Trophoblast cell (in vitro differentiated cells and primary cell): ENCODE measurements around the gene CCR3.

Source experiments
- DNase-seq, 2 donors: peaks; one replicate each; pipeline ENCODE4 v3.0.0-alpha.2; 2016
- H2AFZ ChIP-seq: 2 replicates; pipeline ENCODE4 v1.6.1; 2013; ENCODE audit warnings: low read length, moderate library complexity, mild to moderate bottlenecking; ENCODE audit not compliant: insufficient read depth, poor library complexity
- H2AK5ac ChIP-seq: 2 replicates; pipeline ENCODE4 v1.6.1; 2013; ENCODE audit warnings: mild to moderate bottlenecking, low read length
- H2BK120ac ChIP-seq: 2 replicates; pipeline ENCODE4 v1.6.1; 2013; ENCODE audit warnings: low read length, mild to moderate bottlenecking, moderate library complexity; ENCODE audit not compliant: insufficient read depth, poor library complexity
- H2BK12ac ChIP-seq: 2 replicates; pipeline ENCODE4 v1.6.1; 2013; ENCODE audit warnings: mild to moderate bottlenecking, low read length, moderate library complexity
- H2BK5ac ChIP-seq: 2 replicates; pipeline ENCODE4 v1.6.1; 2013; ENCODE audit warnings: low read length, low read depth, moderate library complexity, mild to moderate bottlenecking; ENCODE audit not compliant: poor library complexity
- H3K14ac ChIP-seq: 2 replicates; pipeline ENCODE4 v1.6.1; 2013; ENCODE audit warnings: mild to moderate bottlenecking, low read length
- H3K18ac ChIP-seq: 2 replicates; pipeline ENCODE4 v1.6.1; 2013; ENCODE audit warnings: mild to moderate bottlenecking, low read length
- H3K23ac ChIP-seq: 2 replicates; pipeline ENCODE4 v1.6.1; 2013; ENCODE audit warnings: low read length
- H3K27ac ChIP-seq: 2 replicates; pipeline ENCODE4 v1.5.1; 2013; ENCODE audit warnings: low read depth, mild to moderate bottlenecking, inconsistent platforms, low read length, moderate library complexity
- H3K27me3 ChIP-seq: 2 replicates; pipeline ENCODE4 v1.6.1; 2013; ENCODE audit warnings: inconsistent platforms, mild to moderate bottlenecking, low read length, moderate library complexity; ENCODE audit not compliant: insufficient read depth
- H3K36me3 ChIP-seq, 2 experiments: 1 replicate in 1 of 2; 2 replicates in 1 of 2; pipeline ENCODE4 v1.6.1; 2013; ENCODE audit warnings: low read length in 2 of 2, mild to moderate bottlenecking in 2 of 2, moderate library complexity in 1 of 2; ENCODE audit not compliant: insufficient read depth in 2 of 2, control insufficient read depth in 1 of 2
- H3K4ac ChIP-seq: 2 replicates; pipeline ENCODE4 v1.6.1; 2013; ENCODE audit warnings: low read depth, mild to moderate bottlenecking, low read length, moderate library complexity
- H3K4me1 ChIP-seq, 2 experiments: 1 replicate in 1 of 2; 2 replicates in 1 of 2; pipeline ENCODE4 v1.6.1; 2013; ENCODE audit warnings: low read length in 2 of 2, mild to moderate bottlenecking in 2 of 2, moderate library complexity in 1 of 2; ENCODE audit not compliant: insufficient read depth in 2 of 2, control insufficient read depth in 1 of 2
- H3K4me2 ChIP-seq: 2 replicates; pipeline ENCODE4 v1.6.1; 2013; ENCODE audit warnings: inconsistent platforms, mild to moderate bottlenecking, low read length, moderate library complexity
- H3K4me3 ChIP-seq: 2 replicates; pipeline ENCODE4 v1.5.1; 2013; ENCODE audit warnings: mild to moderate bottlenecking, low read depth, low read length, inconsistent platforms
- H3K79me1 ChIP-seq: one replicate; pipeline ENCODE4 v1.6.1; 2013; ENCODE audit warnings: low read length
- H3K79me2 ChIP-seq: 2 replicates; pipeline ENCODE4 v1.6.1; 2013; ENCODE audit warnings: low read length, mild to moderate bottlenecking; ENCODE audit not compliant: control insufficient read depth, insufficient read depth, poor library complexity
- H3K9ac ChIP-seq: 2 replicates; pipeline ENCODE4 v1.6.1; 2013; ENCODE audit warnings: mild to moderate bottlenecking, low read length
- H3K9me3 ChIP-seq: 2 replicates; pipeline ENCODE4 v1.6.1; 2013; ENCODE audit warnings: low read depth, mild to moderate bottlenecking, control low read depth, inconsistent platforms, low read length; ENCODE audit not compliant: insufficient read depth
- H4K12ac ChIP-seq: 2 replicates; pipeline ENCODE4 v1.6.1; 2013; ENCODE audit warnings: low read depth, mild to moderate bottlenecking, low read length, moderate library complexity
- H4K8ac ChIP-seq: 2 replicates; pipeline ENCODE4 v1.6.1; 2013; ENCODE audit warnings: low read depth, mild to moderate bottlenecking, low read length, moderate library complexity
- H4K91ac ChIP-seq: one replicate; pipeline ENCODE4 v1.6.1; 2013; ENCODE audit warnings: low read depth, mild to moderate bottlenecking, low read length, moderate library complexity
- WGBS: extraction: QIAGEN DNeasy Blood & Tissue Kit; methylation state at CpG from one replicate; pipeline ENCODE4 v1.1.7; 2013; ENCODE audit warnings: missing lambda C conversion rate; ENCODE audit not compliant: insufficient read length, insufficient coverage; ENCODE audit errors: extremely low coverage; 5-methylcytosine and 5-hydroxymethylcytosine counted together

CCR3 gene

GRCh38 chr3:46286947-46287565 lies 44.8 kb downstream of the CCR3 start:
- Histone ChIP-seq H4K12ac (no peak overlapping the region), H2BK5ac (no peak overlapping the region), H3K9me3 (no peaks in the 10 kb centered on the region), H3K4me1 (no peaks in the 10 kb centered on the region), H3K27ac (no peak overlapping the region), H3K14ac (no peak overlapping the region), H3K79me1 (no peaks in the 10 kb centered on the region), H3K23ac (no peak overlapping the region), H2AK5ac (no peak overlapping the region), H2BK120ac (no peak overlapping the region), H3K9ac (no peak overlapping the region), H4K8ac (no peak overlapping the region), H2BK12ac (no peak overlapping the region), H3K36me3 (no peaks in the 10 kb centered on the region), H3K4me2 (no peak overlapping the region), H3K27me3 (no peaks in the 10 kb centered on the region), H3K4me3 (no peak overlapping the region), H4K91ac (no peak overlapping the region), H2AFZ (no peak overlapping the region), H3K4ac (no peak overlapping the region), H3K79me2 (no peaks in the 10 kb centered on the region), H3K18ac (no peak overlapping the region)
- WGBS = no CpG with 5 or more reads among the region's 5 CpGs
- no peak for DNase-seq

GRCh38 chr3:46289551-46289950 lies 47.3 kb downstream of the CCR3 start:
- Histone ChIP-seq H3K4me1 (no peaks in the 10 kb centered on the region), H3K4me3 (no peak overlapping the region), H4K8ac (no peak overlapping the region), H3K14ac (no peak overlapping the region), H3K9ac (peak overlapping the region; percentile 1), H4K91ac (no peak overlapping the region), H2AK5ac (no peak overlapping the region), H3K4me2 (no peak overlapping the region), H3K79me1 (no peaks in the 10 kb centered on the region), H3K9me3 (no peaks in the 10 kb centered on the region), H3K36me3 (no peaks in the 10 kb centered on the region), H2AFZ (no peak overlapping the region), H3K4ac (no peak overlapping the region), H3K27ac (no peak overlapping the region), H3K79me2 (no peaks in the 10 kb centered on the region), H3K18ac (no peak overlapping the region), H2BK5ac (no peak overlapping the region), H2BK12ac (no peak overlapping the region), H3K23ac (no peak overlapping the region), H2BK120ac (no peak overlapping the region), H4K12ac (no peak overlapping the region), H3K27me3 (no peaks in the 10 kb centered on the region)
- DNase-seq = no peak
- no CpG with 5 or more reads among the region's 1 CpG for WGBS

- no peaks in the 10 kb centered on the region for H3K79me1 ChIP-seq
- H3K27ac ChIP-seq = no peak overlapping the region
- no peak overlapping the region for H3K4ac ChIP-seq
- H3K4me1 ChIP-seq = no peaks in the 10 kb centered on the region
- no peaks in the 10 kb centered on the region for H3K27me3 ChIP-seq
- H3K4me2 ChIP-seq = no peak overlapping the region
- H3K23ac ChIP-seq = no peak overlapping the region
- H2BK120ac ChIP-seq = no peak overlapping the region
- H3K18ac ChIP-seq = no peak overlapping the region
- H2BK5ac ChIP-seq = no peak overlapping the region
- no peak overlapping the region for H3K14ac ChIP-seq
- no CpG with 5 or more reads among the region's 2 CpGs for WGBS
- no peak overlapping the region for H4K12ac ChIP-seq
- no peaks in the 10 kb centered on the region for H3K9me3 ChIP-seq
- H3K36me3 ChIP-seq = no peaks in the 10 kb centered on the region
- no peak overlapping the region for H4K91ac ChIP-seq
- no peak overlapping the region for H4K8ac ChIP-seq
- no peak for DNase-seq
- no peak overlapping the region for H3K9ac ChIP-seq
- no peak overlapping the region for H2AK5ac ChIP-seq
- no peaks in the 10 kb centered on the region for H3K79me2 ChIP-seq
- H2BK12ac ChIP-seq = no peak overlapping the region
- H2AFZ ChIP-seq = no peak overlapping the region
- H3K4me3 ChIP-seq = no peak overlapping the region
Observed at GRCh38 chr3:46289966-46290365, 47.7 kb downstream of the CCR3 start.

GRCh38 chr3:46291046-46291445 lies 48.8 kb downstream of the CCR3 start:
- no peaks in the 10 kb centered on the region for H3K79me1 ChIP-seq
- no peak overlapping the region for H2BK120ac ChIP-seq
- no peak overlapping the region for H3K23ac ChIP-seq
- H3K4me3 ChIP-seq = no peak overlapping the region
- DNase-seq = no peak
- no CpG with 5 or more reads among the region's 2 CpGs for WGBS
- no peak overlapping the region for H4K12ac ChIP-seq
- no peak overlapping the region for H3K14ac ChIP-seq
- H3K4ac ChIP-seq = no peak overlapping the region
- H3K27ac ChIP-seq = no peak overlapping the region
- no peaks in the 10 kb centered on the region for H3K4me1 ChIP-seq
- no peak overlapping the region for H3K4me2 ChIP-seq
- H3K36me3 ChIP-seq = no peaks in the 10 kb centered on the region
- H3K18ac ChIP-seq = no peak overlapping the region
- no peak overlapping the region for H4K8ac ChIP-seq
- H2BK5ac ChIP-seq = no peak overlapping the region
- H2AFZ ChIP-seq = no peak overlapping the region
- no peak overlapping the region for H3K9ac ChIP-seq
- H2AK5ac ChIP-seq = no peak overlapping the region
- H3K9me3 ChIP-seq = no peaks in the 10 kb centered on the region
- no peak overlapping the region for H2BK12ac ChIP-seq
- no peaks in the 10 kb centered on the region for H3K27me3 ChIP-seq
- H4K91ac ChIP-seq = no peak overlapping the region
- H3K79me2 ChIP-seq = no peaks in the 10 kb centered on the region
